GM21381 (cell line): ENCODE data around the gene APEH.
A peak's percentile ranks its signal among the peaks of the same experiment; 100 is the strongest.

Source experiments
- ATAC-seq: cut with Tn5 transposase; IDR thresholded peaks from one replicate; pipeline ENCODE4 v1.9.1; 2021; ENCODE audit warnings: mild to moderate bottlenecking, moderate library complexity; ENCODE audit not compliant: unreplicated experiment

Gene APEH

DNA sequence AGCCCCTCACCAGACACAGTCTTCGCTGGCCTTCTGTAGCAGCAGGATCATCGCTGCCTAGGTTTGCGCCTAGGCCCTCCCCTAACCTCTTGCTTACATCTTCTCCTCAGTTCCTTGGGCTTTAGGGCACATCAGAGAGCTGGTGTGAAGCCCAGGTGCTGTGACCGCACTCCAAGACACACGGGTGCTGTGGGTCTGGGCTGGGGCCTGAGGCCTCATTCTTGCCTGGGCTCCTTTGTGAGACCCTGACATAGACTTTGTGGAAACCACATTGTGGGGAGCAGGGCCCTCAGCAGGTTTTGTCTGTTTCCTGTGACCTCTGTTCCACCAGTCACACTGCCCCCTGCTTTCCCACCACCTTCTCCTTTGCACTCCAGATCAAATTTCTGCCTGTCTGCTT is 37.3 kb downstream of the APEH start:
- no peak for ATAC-seq

DNA sequence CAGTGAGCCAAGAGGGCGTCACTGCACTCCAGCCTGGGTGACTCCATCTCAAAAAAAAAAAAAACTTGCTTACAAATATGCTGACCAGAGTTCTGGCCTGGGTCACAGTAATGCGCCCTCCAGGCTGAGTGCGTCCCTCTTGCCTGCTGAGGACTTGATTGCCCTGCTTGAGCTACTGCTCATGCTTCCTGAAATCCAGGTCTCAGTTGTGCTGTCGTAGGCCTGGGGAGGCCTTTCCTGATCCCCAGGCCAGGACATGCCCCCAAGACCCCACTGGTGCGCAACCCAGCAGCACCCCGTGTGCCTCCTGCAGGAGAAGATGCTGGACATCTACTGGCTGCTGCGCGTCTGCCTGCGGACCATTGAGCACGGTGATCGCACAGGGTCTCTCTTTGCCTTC is 38.0 kb downstream of the APEH start:
- no peak for ATAC-seq

DNA sequence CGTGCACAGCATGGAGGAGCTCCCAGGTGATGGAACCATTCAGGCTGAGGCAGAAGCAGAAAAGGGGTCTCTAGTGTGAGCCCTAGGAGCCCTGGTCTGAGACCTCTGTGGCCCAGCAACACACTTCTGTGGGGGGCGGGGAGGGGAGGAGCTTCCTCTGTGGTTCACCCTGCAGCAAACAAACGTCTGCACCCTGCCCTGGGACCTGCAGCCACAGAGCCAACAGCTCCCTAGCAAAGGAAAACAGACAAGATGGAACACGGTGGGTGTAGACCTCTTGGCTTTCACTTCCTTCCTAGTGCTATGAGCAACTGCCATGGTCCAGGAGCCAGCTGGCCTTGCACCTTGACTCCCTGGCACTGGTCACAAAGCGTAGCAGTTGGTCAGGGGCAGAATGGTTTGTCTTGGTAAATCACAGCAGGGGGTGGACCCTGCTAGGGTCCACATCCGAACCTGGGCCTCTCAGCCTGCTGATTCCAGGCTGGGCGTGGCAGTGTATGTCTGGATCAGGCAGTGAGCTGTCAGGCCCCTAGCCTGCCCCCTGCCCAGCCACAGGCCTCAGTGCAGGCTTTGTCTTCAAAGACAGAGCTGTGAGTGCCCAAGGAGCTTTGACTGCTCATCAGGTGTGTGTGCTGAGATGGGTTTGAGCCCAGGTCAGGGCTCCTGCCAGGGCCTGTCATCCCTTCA is 38.6 kb downstream of the APEH start:
- ATAC-seq = no peak

DNA sequence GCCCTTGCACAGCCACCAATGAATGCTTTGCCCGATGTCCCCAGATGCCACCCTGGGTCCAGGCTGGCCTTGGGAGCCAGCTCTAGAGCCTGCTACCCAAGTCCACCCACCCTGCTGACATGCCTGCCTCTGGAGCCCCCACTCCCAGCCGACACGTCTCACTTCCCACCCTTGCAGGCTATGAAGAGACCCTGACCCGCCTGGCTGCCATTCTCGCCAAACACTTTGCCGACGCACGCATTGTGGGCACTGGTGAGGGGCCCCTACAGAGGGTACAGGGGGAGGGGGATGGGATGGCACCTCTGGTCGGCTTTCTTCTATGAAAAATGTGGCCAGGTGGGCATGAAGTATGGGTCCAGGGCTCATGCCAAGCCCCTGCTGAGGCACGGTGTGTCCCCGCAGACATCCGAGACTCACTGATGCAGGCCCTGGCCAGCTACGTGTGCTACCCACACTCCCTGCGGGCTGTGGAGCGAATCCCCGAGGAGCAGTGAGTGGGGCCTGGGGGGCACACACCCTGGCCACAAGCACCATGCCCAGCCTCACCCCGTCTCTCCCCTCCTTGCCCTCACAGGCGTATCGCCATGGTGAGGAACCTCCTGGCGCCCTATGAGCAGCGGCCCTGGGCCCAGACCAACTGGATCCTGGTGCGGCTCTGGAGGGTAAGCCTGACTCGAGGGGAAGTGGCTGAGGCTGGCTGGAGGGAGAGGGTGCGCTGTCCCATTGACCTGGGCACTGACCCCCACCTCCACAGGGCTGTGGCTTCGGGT is 39.4 kb downstream of the APEH start:
- ATAC-seq = no peak

DNA sequence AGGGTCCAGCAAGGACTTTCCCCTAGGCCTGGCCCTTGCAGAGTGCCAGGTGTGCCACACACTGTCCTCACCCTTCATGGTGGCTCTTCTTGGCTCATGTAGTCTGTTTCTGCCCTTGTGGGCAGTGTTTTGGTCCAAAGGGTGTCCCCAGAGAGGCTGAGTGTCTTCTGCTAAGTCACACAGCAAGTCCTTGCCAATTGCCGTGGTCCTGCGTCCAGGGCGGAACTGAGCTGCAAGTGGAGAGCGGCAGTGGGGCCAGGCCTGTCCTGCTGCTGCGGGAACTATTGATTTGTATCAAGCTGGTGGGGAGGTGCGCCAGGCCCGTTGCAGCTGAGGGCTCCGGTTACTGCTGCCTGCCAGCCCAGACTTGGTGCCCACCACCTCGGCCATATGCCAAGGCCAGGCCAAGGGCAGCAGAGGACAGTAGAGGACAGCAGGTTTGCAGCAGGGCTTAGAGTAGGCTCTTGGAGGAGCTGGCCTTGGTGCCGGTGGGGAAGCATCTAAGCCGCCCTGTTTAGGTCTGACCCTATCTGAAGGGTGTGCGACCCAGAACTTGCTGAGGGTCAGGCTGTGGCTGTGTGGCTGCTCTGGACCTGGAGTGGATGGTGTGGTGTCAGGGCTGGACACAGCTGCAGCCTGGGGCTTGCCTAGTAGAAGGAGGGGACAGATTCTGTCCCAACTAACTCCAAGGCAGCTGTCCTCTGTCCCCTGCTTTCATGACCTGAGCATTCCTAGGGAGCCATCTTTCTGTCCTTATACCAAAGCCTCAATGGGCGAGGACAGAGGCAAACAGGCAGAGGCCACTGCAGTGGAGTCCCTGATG is 40.8 kb downstream of the APEH start:
- ATAC-seq = no peak

DNA sequence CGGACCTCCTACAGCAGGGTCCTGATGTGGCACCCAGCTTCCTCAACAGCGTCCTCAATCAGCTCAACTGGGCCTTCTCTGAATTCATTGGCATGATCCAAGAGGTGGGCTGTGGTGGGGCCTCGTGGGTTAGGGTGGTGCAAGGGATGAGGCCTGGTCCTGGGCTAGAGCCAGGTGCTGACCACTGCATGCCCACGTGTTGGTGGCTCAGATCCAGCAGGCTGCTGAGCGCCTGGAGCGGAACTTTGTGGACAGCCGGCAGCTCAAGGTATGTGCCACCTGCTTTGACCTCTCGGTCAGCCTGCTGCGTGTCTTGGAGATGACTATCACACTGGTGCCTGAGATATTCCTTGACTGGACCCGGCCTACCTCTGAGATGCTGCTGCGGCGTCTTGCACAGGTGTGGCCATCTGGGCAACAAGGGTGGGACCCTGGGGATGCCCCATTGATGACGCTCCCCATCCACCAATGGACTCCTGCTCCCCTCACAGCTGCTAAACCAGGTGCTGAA is 41.5 kb downstream of the APEH start:
- ATAC-seq = no peak

DNA sequence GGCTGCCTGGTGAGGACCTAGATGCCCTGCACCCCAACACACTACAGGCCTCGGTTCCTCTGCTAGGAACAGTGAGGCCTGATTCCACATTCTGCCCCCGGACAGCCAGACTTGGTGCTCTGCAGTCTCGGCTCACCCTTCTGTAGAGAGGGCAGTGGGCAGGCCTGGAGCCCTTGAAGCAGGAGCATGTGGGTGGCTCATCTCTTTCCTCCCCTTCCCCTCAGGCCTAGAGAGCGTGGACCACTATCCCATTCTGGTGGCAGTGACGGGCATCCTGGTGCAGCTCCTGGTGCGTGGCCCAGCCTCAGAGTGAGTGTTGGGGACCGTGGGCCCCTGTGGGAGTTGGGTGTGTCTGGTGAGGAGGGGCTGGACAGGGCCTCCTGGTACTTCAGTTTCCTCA is 42.0 kb downstream of the APEH start:
- no peak for ATAC-seq

DNA sequence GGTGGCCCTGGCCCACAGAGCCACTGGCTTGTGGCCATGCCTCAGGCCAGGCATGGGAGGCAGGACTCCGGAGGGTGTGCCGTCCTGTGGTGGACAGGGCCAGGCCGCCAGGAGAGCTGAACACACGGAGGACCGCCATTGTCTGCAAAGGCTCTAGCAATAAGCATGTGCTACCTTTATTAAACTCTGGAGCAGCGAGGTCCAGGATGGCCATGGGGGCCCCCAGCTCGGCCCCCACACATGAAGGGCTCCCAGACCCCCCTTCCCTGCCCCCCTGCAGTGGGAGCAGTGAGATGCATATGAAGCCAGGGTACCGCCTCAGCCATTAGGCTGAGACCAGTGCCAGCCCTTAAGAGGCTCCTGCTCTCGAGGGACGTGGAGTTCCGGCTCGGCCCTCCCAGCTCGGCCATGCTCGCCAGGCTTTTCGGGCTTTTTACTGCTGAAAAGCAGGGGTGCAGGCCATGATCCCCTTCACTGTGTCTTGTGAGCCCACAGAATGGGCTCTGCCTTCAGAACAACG is 42.6 kb downstream of the APEH start:
- no peak for ATAC-seq

DNA sequence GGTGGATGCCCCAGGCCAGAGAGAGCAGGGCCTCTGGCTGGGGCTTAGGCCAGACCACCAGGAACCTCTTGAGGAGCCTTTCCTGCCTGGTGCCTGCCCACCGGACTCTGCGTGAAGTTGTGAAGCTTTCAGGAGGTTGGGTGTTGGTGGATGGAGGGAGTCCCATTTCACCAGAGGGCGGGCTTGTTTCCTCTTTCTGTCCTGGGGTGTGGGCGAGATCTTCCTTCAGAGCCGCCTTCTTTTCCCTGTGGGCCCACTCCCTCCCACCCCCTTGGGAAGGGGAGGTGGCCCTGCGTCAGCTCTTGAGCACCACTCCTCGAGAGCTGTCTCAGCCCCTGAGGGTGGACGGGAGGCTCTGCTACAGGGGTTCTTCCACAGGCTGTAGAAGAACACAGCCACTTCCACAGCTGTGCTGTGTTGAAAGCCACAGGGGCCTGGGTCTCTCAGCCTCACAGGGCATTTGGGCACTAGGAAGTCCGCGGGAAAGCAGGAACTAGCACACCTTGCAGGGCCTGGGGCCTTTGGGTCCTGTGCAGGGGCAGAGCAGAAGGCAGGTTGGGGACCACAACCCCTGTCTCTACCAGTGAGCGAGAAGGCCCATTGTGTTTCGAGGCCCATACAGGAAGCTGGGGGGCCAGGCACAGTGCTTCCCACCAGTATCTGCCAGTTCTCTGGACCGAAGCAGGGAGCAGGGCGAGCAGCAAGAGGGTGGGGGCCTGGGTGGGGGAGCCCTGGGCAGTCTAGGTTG is 43.2 kb downstream of the APEH start:
- no peak for ATAC-seq

DNA sequence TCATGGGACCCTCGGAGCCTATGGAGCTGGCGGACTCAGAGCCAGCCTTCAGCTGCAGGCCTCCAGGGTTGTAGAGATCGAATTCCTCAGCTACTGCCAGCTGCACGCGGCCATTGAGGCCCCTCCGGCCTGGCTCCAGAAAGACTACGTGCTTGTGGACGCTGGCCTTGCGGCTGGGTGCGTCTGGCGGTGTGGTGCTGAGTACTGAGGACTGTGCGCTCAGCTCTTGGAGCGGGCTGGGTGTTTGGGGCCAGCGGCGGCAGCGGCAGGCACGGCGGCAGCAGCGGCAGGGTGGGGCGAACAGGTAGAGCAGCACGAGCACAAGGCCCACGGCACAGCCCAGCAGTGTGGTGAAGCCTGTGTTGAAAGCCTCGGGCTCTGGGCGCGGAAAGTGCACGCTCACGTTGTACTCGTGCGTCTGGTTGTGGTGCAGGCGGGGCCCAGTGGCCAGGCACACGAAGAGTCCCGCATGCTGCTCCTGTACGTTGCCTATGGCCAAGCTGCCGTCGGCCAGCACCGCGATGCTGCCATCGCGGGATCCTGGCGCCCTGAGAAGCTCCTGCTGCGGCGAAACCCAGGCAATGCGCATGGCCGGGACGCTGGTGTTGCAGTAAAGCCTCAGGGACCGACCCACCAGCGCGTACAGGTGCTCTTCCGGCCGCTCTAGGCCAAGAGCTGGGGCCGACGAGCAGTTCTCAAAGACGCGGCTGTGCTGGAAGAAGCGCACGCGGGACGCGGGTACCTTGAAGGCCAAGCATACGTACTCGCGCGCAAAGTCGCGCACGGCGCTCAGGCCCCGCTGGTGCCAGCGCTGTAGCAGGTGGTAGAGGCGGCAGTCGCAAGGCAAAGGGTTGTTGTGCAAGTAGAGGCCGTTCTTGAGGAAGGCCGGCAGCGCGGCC is 44.1 kb downstream of the APEH start:
- ATAC-seq = no peak

DNA sequence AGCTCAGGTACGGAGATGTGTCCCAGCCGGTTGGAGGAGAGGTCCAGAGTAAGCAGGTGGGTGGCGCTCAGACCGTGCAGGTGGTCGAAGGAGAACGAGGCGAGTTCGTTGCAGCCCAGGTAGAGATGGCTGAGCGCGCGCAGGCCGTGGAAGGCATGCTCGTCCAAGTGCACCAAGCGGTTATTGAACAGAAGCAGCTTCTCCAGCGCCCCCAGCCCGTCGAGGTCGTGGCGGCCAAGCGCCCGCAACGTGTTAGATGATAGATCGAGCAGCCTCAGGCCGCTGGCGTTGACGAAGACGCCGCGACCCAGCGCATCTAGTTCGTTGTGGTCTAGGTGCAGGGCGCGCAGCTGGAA is 44.7 kb downstream of the APEH start:
- ATAC-seq = no peak

DNA sequence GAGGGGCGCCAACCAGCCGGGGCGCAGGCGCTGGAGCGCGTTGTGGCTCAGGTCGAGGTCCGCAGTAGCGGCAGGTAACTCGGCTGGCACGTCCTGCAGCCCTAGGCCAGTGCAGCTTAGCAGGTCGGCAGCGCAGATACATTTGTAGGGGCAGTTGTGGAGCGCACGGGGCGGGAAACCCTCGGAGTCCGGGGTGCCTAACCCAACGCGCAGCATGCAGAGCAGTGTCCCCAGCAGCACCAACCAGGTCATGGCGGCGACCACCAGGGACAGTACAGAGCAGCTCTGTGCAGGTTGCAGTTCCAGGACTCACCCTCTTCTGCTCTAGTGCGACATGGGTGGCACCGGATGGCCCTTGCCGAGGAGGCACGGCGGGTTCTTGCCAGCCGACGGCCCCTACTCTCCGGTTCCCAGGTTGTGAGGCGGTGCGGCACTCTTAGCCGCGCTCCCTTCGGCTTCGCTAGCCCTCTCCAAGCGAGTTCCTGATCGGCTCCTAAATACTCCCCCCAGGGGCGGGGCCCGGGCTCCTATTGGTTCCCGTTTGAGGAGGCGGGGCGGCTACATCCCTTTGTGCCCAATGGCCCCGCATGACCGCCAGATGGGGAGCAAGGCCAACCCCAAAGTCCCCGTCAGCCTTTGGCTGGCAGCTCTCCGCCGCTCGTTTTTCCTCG is 45.2 kb downstream of the APEH start, which contains the start of gene AMIGO3:
TSS of gene AMIGO3 (minus strand) at position 471 of the 671 bp plus-strand sequence. CDS start at position 252, 219 bp downstream.
- ATAC-seq = peak; percentile 40

DNA sequence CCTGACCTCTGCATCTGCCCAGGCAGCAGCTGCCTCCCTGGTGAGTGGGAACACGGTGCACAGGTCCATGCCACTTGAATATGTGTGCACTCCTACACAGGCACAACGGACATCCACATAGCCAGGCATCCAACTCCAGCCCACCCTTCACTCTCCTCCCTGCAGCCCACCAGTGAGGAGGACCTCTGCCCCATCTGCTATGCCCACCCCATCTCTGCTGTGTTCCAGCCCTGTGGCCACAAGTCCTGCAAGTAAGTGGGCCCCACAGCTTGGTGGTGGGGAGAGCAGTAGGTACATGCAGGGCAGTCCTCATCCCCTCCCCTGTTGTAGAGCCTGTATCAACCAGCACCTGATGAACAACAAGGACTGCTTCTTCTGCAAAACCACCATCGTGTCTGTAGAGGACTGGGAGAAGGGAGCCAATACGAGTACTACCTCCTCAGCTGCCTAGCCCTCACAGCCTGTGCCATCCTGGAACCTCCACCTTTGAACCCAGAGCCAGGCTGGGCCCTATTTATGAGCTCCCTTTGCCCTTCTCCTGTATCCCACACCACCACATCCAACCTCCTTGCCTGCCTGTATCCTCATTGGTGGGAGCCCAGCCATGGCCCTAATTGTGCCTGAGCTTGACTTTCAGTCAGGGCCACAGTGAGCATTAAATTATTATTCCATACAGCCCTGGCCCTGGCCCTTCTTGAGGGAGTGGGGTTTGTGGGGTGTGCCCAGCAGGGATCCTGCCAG is 46.9 kb downstream of the APEH start:
- ATAC-seq = no peak

DNA sequence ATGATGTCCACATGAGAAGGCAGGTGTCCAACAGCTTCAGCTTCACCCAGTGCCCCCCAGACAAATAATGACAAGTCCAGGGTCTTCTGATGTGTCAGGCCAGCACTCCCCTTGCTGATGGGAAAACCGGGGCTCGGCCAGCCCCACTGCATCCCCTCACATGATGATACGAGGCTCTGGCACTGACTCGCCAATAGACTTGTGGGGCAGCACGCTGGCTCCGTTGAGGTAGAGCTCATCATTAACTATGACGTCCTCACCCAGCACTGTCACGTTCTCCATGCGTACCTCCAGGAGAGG is 47.4 kb downstream of the APEH start:
- ATAC-seq = no peak

DNA sequence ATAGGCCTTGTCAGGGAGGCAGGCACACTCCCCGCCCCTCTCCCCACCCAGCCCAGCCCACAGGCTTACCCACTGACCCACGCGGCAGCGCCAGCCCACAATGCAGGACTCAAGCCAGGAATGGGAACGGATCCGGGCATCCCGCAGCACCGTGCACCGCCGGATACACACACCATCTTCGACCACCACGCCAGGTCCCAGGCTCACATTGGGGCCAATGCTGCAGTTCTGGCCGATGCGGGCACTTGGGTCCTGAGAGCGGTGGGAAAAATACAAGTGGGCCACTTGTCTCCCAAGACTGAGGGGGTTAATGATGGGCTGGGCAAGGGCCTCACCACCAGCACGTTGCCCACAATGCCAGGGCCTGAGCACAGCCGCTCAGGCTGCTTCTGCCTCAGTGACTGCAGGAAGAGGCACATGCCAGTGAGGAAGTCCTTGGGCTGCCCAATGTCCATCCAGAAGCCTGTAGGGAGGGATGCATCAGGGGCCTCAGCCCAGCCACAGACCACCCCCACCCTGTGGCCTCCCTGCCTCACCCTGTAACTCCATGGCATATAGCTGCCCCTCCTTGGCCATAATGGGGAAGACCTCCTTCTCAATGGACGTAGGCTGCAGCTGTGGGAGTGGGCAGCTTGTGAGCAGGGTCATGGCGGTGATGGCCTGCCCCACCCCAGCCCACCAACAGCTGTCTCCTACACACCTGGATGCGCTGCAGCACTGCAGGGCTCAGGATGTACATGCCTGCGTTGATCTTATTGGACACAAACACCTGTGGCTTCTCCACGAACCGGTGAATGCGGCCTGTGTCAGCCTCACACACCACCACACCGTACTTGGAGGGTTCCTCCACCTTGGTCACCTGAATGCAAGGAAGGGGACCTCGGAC is 48.0 kb downstream of the APEH start:
- no peak for ATAC-seq

DNA sequence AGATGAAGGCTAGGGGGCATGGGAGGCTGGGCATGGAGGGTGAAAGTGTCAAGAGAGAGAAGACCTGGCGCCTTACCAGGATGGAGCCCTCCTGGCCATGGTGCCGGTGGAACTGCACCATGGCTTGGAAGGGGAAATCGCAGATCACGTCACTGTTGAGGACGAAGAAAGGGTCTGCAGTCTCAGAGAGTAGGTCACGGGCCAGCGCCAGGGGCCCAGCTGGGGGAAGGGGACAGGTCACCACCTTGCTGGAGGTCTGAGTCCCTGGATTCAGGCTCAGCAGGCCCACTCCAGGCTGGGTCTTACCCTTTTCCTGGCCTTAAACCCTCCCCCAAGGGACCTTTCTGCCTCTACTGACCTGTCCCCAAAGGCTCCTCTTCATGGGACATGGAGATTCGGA is 48.7 kb downstream of the APEH start:
- ATAC-seq = no peak

DNA sequence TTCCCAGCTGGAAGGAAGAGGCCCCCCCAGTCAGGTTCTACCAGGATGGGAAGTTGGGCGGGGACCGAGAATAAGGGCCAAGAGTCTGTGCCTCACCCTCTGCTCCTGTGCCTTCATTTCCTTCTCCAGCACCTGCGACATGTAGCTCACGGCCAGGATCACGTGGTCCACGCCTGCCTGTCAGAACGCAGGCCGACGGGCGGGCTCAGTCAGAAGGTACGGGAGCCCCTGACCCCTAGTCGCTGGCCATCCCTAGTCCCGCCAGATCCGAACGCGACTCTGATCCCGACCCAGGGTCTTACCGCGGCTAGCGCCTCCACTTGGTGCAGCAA is 49.1 kb downstream of the APEH start:
- peak; percentile 4 for ATAC-seq
